Measurements from ENCODE around the gene MSL1. TPM values are rescaled to one million over a fixed set of nuclear protein-coding genes. Genes with fewer than 3 reads are reported as not detected.

MSL1 gene
- total and polyA plus RNA-seq, 2 of the 13 experiments (the other 11 are each of a cell fraction or from before 2014, with no cell fraction given): 63.8 to 88.5 TPM

DNA sequence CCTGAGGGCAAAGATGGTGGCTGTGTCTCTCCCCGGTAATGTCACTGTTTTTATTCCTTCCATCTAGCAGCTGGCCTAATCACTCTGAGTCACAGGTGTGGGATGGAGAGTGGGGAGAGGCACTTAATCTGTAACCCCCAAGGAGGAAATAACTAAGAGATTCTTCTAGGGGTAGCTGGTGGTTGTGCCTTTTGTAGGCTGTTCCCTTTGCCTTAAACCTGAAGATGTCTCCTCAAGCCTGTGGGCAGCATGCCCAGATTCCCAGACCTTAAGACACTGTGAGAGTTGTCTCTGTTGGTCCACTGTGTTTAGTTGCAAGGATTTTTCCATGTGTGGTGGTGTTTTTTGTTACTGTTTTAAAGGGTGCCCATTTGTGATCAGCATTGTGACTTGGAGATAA, 50.0 kb downstream of the MSL1 start:
- Histone ChIP-seq H3K27ac (ENCODE audit: extremely low read length, insufficient read depth, low read length) (no peak overlapping the region), H3K9ac (ENCODE audit: insufficient read depth, low read depth, low read length) (no peak overlapping the region), H3K4me2 (ENCODE audit: low read depth, low read length) (no peak overlapping the region), H3K36me3 (replicated peaks in 1 of 2; ENCODE audit: control insufficient read depth in 1 of 2, insufficient read depth in 2 of 2, low read length in 2 of 2) (peaks cover 40 to 72% of the 10 kb centered on the region in 2 experiments), H3K79me2 (ENCODE audit: insufficient read depth, low read length) (no peaks in the 10 kb centered on the region), H3K4me1 (ENCODE audit: insufficient read depth, low read length) (peaks cover 39% of the 10 kb centered on the region), H2AFZ (ENCODE audit: low read length) (no peak overlapping the region), H3K27me3 (ENCODE audit: control insufficient read depth in 1 of 2, insufficient read depth in 2 of 2, low read length in 2 of 2) (no peaks in the 10 kb centered on the region), H3K4me3 (replicated peaks in 1 of 3; ENCODE audit: insufficient read depth in 1 of 3, low read depth in 2 of 3, low read length in 3 of 3) (no peak overlapping the region), H3K9me3 (ENCODE audit: low read length) (no peaks in the 10 kb centered on the region), H4K20me1 (ENCODE audit: insufficient read depth, low read length) (no peaks in the 10 kb centered on the region)
- FAIRE-seq (no peak), DNase-seq (ENCODE audit: low spot score) (no peak), ATAC-seq (no peak)
- 100% methylated on average over 1 of the region's 1 CpG for WGBS (ENCODE audit: low lambda C conversion rate)
- CTCF ChIA-PET (ENCODE audit: low intra/inter-chr PET ratio, low total read pairs): no interaction called here
- no TSS peak for BruUV-seq (replicated peaks)
- intact Hi-C loops (cut with micrococcal nuclease; ENCODE audit: unreplicated experiment) (no loop called here), in situ Hi-C loops (cut with HindIII; ENCODE audit: extremely low pct_ligation_motif_present, low pct_unique_long_range_greater_than_20kb) (no loop called here)
- POLR2A ChIA-PET: interaction anchor here (1.0 kb wide), 1 partner anchor 32 kb away, joined by 3 read pairs; the partner anchor contains the start of gene CASC3
- TF ChIP-seq, protein P1, sequence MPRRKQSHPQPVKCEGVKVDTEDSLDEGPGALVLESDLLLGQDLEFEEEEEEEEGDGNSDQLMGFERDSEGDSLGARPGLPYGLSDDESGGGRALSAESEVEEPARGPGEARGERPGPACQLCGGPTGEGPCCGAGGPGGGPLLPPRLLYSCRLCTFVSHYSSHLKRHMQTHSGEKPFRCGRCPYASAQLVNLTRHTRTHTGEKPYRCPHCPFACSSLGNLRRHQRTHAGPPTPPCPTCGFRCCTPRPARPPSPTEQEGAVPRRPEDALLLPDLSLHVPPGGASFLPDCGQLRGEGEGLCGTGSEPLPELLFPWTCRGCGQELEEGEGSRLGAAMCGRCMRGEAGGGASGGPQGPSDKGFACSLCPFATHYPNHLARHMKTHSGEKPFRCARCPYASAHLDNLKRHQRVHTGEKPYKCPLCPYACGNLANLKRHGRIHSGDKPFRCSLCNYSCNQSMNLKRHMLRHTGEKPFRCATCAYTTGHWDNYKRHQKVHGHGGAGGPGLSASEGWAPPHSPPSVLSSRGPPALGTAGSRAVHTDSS (CRISPR knock-in tag; conservative IDR thresholded peaks at IDR 0.05): no peak
- TF ChIP-seq POLR2G (IDR thresholded peaks at IDR 0.05; ENCODE audit: low read depth, low read length) (0 out of 2 replicates have a peak, but pooled peaks have one; percentile 8), ZNF441 (CRISPR knock-in tag; IDR thresholded peaks at IDR 0.05; ENCODE audit: borderline replicate concordance) (no peak), THYN1 (CRISPR knock-in tag; IDR thresholded peaks at IDR 0.05; ENCODE audit: borderline replicate concordance, low read depth) (no peak), TRIM24 (CRISPR knock-in tag; IDR thresholded peaks at IDR 0.05) (no peak)
- TF ChIP-seq, protein P2, sequence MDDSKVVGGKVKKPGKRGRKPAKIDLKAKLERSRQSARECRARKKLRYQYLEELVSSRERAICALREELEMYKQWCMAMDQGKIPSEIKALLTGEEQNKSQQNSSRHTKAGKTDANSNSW (CRISPR knock-in tag; IDR thresholded peaks at IDR 0.05; ENCODE audit: borderline replicate concordance): no peak
